Measurements from ENCODE around the gene ECEL1.

- TF ChIP-seq CTCF (conservative IDR thresholded peaks at IDR 0.05) (no peak), EZH2 (IDR thresholded peaks at IDR 0.05; ENCODE audit: low read depth) (no peak)
Measured at GRCh38 chr2:232458661-232459418, 28.8 kb downstream of the ECEL1 start.

Measured in PC-9 (cell line).